Subcutaneous abdominal adipose tissue (tissue), 5 donors: Measurements from ENCODE around the gene GSTP1.
A peak's percentile ranks its signal among the peaks of the same experiment; 100 is the strongest.
"Not testable (repeated sequence)": the region's sequence is repeated elsewhere in the genome, so short reads cannot be mapped to it uniquely, and the experiment has no call there.

ENCODE experiments used
- H3K27ac ChIP-seq: one replicate; pipeline ENCODE4 v1.7.0; 2013; ENCODE audit warnings: low read depth, mild to moderate bottlenecking, inconsistent platforms, low read length, moderate library complexity
- H3K27me3 ChIP-seq, 5 donors: one replicate each; pipeline ENCODE4 v1.7.0; 2013; ENCODE audit warnings: low read length in 5 of 5, inconsistent platforms in 1 of 5; ENCODE audit not compliant: control insufficient read depth in 5 of 5, insufficient read depth in 4 of 5
- H3K36me3 ChIP-seq, 5 donors: one replicate each; pipeline ENCODE4 v1.7.0; 2013; ENCODE audit warnings: low read length in 5 of 5; ENCODE audit not compliant: control insufficient read depth in 5 of 5, insufficient read depth in 5 of 5
- H3K4me1 ChIP-seq, 5 donors: one replicate each; pipeline ENCODE4 v1.7.0; 2013; ENCODE audit warnings: low read length in 5 of 5, mild to moderate bottlenecking in 3 of 5, moderate library complexity in 1 of 5; ENCODE audit not compliant: control insufficient read depth in 5 of 5, insufficient read depth in 5 of 5
- H3K4me3 ChIP-seq, 5 donors: one replicate each; pipeline ENCODE4 v1.7.0; 2013; ENCODE audit warnings: low read length in 5 of 5, low read depth in 1 of 5
- H3K9ac ChIP-seq, 5 donors: one replicate each; pipeline ENCODE4 v1.7.0; 2013; ENCODE audit warnings: low read length in 5 of 5, mild to moderate bottlenecking in 4 of 5, moderate library complexity in 3 of 5
- H3K9me3 ChIP-seq, 5 donors: one replicate each; pipeline ENCODE4 v1.7.0; 2013; ENCODE audit warnings: low read length in 5 of 5; ENCODE audit not compliant: control insufficient read depth in 5 of 5
- donor health status: healthy.
- donor health status: healthy.
- donor health status: healthy.
- donor health status: healthy.
- donor health status: healthy.

GSTP1 gene

DNA sequence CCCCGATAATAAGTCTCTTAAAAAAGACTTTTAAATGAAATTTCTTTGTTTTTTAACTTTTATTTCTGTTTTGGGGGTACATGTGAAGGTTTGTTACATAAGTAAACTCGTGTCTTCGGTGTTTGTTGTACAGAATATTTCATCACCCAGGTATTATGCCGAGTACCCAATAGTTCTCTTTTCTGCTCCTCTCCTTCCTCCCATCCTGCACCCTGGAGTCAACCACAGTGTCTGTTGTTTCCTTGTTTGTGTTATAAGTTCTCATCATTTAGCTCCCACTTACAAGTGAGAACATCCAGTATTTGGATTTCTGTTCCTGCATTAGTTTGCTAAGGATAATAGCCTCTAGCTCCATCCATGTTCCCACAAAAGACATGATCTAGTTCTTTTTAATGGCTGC lies 1.6 kb upstream of the GSTP1 start:
- no peak overlapping the region for H3K27ac ChIP-seq
- H3K9me3 ChIP-seq = no peaks in the 10 kb centered on the region
- no peak overlapping the region for H3K9ac ChIP-seq
- peaks cover 0 to 24% (median 17%) of the 10 kb centered on the region in 5 donors for H3K36me3 ChIP-seq
- peaks cover 0 to 17% (median 4%) of the 10 kb centered on the region in 5 donors for H3K27me3 ChIP-seq
- peaks cover 0 to 27% (median 21%) of the 10 kb centered on the region in 5 donors for H3K4me1 ChIP-seq
- H3K4me3 ChIP-seq = no peak overlapping the region

DNA sequence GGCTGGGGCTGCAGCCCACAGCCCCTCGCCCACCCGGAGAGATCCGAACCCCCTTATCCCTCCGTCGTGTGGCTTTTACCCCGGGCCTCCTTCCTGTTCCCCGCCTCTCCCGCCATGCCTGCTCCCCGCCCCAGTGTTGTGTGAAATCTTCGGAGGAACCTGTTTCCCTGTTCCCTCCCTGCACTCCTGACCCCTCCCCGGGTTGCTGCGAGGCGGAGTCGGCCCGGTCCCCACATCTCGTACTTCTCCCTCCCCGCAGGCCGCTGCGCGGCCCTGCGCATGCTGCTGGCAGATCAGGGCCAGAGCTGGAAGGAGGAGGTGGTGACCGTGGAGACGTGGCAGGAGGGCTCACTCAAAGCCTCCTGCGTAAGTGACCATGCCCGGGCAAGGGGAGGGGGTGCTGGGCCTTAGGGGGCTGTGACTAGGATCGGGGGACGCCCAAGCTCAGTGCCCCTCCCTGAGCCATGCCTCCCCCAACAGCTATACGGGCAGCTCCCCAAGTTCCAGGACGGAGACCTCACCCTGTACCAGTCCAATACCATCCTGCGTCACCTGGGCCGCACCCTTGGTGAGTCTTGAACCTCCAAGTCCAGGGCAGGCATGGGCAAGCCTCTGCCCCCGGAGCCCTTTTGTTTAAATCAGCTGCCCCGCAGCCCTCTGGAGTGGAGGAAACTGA lies 731 bp downstream of the GSTP1 start:
- Histone ChIP-seq H3K36me3 (peaks cover 0 to 39% (median 24%) of the 10 kb centered on the region in 5 donors), H3K9ac (peak overlapping the region; percentile 38 to 78 (median 71)), H3K27me3 (peaks cover 0 to 4% (median 0%) of the 10 kb centered on the region in 5 donors), H3K9me3 (no peaks in the 10 kb centered on the region), H3K27ac (peak overlapping the region; percentile 82), H3K4me3 (peak overlapping the region; percentile 31 to 72 (median 70)), H3K4me1 (peaks cover 0 to 35% (median 23%) of the 10 kb centered on the region in 5 donors)

DNA sequence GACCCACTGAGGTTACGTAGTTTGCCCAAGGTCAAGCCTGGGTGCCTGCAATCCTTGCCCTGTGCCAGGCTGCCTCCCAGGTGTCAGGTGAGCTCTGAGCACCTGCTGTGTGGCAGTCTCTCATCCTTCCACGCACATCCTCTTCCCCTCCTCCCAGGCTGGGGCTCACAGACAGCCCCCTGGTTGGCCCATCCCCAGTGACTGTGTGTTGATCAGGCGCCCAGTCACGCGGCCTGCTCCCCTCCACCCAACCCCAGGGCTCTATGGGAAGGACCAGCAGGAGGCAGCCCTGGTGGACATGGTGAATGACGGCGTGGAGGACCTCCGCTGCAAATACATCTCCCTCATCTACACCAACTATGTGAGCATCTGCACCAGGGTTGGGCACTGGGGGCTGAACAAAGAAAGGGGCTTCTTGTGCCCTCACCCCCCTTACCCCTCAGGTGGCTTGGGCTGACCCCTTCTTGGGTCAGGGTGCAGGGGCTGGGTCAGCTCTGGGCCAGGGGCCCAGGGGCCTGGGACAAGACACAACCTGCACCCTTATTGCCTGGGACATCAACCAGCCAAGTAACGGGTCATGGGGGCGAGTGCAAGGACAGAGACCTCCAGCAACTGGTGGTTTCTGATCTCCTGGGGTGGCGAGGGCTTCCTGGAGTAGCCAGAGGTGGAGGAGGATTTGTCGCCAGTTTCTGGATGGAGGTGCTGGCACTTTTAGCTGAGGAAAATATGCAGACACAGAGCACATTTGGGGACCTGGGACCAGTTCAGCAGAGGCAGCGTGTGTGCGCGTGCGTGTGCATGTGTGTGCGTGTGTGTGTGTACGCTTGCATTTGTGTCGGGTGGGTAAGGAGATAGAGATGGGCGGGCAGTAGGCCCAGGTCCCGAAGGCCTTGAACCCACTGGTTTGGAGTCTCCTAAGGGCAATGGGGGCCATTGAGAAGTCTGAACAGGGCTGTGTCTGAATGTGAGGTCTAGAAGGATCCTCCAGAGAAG lies 1.6 kb downstream of the GSTP1 start:
- Histone ChIP-seq H3K27ac (peak overlapping the region; percentile 82), H3K36me3 (peaks cover 0 to 39% (median 24%) of the 10 kb centered on the region in 5 donors), H3K9ac (peak overlapping the region in 4 of 5 donors; percentile 68 to 78 (median 73)), H3K27me3 (no peaks in the 10 kb centered on the region), H3K9me3 (no peaks in the 10 kb centered on the region), H3K4me3 (peak overlapping the region; percentile 31 to 72 (median 70)), H3K4me1 (peaks cover 0 to 35% (median 23%) of the 10 kb centered on the region in 5 donors)

DNA sequence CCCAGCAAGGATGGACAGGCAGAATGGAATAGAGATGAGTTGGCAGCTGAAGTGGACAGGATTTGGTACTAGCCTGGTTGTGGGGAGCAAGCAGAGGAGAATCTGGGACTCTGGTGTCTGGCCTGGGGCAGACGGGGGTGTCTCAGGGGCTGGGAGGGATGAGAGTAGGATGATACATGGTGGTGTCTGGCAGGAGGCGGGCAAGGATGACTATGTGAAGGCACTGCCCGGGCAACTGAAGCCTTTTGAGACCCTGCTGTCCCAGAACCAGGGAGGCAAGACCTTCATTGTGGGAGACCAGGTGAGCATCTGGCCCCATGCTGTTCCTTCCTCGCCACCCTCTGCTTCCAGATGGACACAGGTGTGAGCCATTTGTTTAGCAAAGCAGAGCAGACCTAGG lies 2.3 kb downstream of the GSTP1 start:
- Histone ChIP-seq H3K4me1 (peaks cover 0 to 35% (median 23%) of the 10 kb centered on the region in 5 donors), H3K36me3 (peaks cover 0 to 39% (median 24%) of the 10 kb centered on the region in 5 donors), H3K27me3 (no peaks in the 10 kb centered on the region), H3K27ac (no peak overlapping the region), H3K9ac (peak overlapping the region in 3 of 5 donors; percentile 20 to 42 (median 36)), H3K9me3 (no peaks in the 10 kb centered on the region), H3K4me3 (no peak overlapping the region)

DNA sequence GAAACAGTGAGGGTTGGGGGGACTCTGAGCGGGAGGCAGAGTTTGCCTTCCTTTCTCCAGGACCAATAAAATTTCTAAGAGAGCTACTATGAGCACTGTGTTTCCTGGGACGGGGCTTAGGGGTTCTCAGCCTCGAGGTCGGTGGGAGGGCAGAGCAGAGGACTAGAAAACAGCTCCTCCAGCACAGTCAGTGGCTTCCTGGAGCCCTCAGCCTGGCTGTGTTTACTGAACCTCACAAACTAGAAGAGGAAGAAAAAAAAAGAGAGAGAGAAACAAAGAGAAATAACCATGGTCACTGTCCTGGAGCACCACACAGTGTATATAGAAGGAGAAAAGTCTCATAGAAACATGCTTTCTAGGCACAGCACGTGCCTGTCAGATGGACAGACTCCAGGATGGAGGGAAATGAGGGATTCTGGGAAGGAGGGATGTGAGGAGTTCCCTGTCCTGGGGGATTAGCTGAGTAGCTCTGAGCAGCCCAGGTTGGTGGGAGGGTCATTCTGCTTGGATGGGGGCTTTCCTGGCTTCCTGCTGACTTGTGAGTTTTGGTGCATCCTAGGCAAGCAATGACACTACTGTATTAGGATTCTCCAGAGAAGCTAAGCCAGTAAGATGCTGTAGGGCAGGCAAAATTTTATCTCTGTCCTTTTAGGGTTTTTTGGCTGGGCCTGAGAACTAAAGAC lies 3.1 kb downstream of the GSTP1 start:
- Histone ChIP-seq H3K27me3 (no peaks in the 10 kb centered on the region), H3K27ac (no peak overlapping the region), H3K9ac (no peak overlapping the region), H3K36me3 (peaks cover 0 to 39% (median 24%) of the 10 kb centered on the region in 5 donors), H3K9me3 (no peaks in the 10 kb centered on the region), H3K4me1 (peaks cover 0 to 35% (median 23%) of the 10 kb centered on the region in 5 donors), H3K4me3 (no peak overlapping the region)

DNA sequence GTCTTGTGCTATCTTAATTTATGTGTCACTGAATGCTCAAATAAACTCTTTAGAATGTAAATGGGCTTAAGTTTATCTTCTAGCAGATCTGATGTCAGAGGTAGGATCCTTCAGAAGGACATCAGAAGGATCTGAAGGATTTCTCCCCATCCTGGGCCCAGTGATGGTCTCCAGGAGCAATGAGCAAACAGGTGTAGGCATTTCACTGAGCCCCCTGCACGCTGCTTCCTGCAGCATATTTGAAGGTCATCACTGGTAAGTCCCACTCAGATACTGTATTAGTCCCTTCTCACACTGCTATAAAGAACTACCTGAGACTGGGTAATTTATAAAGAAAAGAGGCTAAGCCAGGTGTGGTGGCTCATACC lies 4.5 kb downstream of the GSTP1 start:
- Histone ChIP-seq H3K27me3 (no peaks in the 10 kb centered on the region), H3K4me1 (peaks cover 0 to 26% (median 15%) of the 10 kb centered on the region in 5 donors), H3K4me3 (no peak overlapping the region), H3K9ac (no peak overlapping the region), H3K9me3 (no peaks in the 10 kb centered on the region), H3K27ac (no peak overlapping the region), H3K36me3 (peaks cover 0 to 39% (median 24%) of the 10 kb centered on the region in 5 donors)

DNA sequence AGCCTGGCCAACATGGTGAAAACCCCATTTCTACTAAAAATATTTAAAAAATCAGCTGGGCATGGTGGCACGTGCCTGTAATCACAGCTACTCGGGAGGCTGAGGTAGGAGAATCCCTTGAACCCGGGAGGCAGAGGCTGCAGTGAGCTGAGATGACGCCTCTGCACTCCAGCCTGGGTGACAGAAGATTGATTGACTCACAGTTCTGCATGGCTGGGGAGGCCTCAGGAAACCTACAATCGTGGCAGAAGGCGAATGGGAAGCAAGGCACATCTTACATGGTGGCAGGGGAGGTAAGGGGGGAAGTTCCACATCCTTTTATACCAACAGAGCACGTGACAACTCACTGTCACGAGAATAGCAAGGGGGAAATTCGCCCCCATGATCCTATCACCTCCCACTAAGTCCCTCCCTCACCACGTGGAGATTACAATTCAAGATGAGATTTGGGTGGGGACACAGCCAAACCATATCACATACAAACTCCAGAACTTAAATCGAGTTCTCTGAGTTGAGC lies 5.3 kb downstream of the GSTP1 start:
- H3K27me3 ChIP-seq, H3K4me3 ChIP-seq, H3K27ac ChIP-seq, H3K9ac ChIP-seq, H3K9me3 ChIP-seq: not testable (repeated sequence)
- H3K4me1 ChIP-seq = peaks cover 0 to 25% (median 15%) of the 10 kb centered on the region in 5 donors
- peaks cover 0 to 39% (median 24%) of the 10 kb centered on the region in 5 donors for H3K36me3 ChIP-seq

DNA sequence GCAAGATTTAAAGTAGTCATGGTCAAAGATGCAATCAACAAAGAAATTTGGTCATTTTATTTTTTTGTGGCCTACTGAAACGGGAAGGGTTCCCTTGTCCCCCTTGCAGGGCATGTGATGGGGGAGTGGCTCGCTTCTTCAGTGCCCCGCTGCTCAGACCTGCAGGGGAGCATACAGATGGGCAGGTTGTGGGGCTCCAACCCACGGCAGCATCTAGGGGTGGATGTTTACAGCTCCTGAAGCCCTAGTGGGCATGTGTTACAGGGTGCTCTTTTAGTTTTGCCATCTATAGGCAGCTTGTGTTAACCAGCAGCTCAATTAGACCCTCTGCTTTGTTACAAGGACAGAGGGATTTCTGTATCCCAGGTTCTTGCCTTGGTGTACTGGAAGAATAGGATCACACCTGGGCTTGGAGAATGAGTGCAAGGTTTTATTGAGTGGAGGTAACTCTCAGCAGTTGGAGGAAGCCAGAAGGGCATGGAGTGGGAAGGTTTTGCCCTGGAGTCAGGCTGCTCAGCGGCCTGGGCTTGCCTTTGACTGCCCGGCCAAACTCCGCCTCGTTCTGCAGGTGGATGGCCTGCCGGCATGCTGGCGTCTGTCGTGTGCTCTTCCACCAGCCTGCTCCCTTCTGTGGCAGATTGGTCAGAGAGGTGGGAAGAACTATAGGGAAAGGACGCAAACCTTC lies 9.4 kb downstream of the GSTP1 start:
- Histone ChIP-seq H3K27ac (no peak overlapping the region), H3K9ac (no peak overlapping the region), H3K9me3 (no peaks in the 10 kb centered on the region), H3K4me3 (no peak overlapping the region), H3K36me3 (peaks cover 0 to 9% (median 5%) of the 10 kb centered on the region in 5 donors), H3K27me3 (no peaks in the 10 kb centered on the region), H3K4me1 (peaks cover 0 to 7% (median 0%) of the 10 kb centered on the region in 5 donors)

DNA sequence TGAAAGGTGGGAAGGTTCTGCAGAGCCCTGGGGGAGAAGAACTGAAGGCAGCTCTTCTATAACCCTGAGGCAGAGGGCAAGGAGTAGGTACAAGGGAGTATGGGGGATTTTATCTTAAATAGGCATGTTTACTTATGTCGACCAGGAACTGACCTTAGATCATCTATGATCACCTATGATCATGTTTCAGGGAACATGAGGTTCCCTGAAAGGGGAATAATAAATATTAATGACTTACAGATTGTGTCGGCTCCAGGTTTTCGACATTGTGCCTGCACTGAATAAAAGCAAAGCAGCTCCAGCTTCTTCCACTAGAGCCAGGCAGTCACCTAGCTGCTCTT lies 9.9 kb downstream of the GSTP1 start:
- Histone ChIP-seq H3K4me3 (no peak overlapping the region), H3K9ac (no peak overlapping the region), H3K36me3 (peaks cover 0 to 5% (median 3%) of the 10 kb centered on the region in 5 donors), H3K27ac (no peak overlapping the region), H3K27me3 (no peaks in the 10 kb centered on the region), H3K9me3 (no peaks in the 10 kb centered on the region), H3K4me1 (peaks cover 0 to 3% (median 0%) of the 10 kb centered on the region in 5 donors)
